Measurements from ENCODE around the gene BAHCC1. TPM values are rescaled to one million over a fixed set of nuclear protein-coding genes. Genes with fewer than 3 reads are reported as not detected.

BAHCC1 gene
- total and polyA plus RNA-seq, 2 of the 8 experiments (the other 6 are each of a cell fraction or from before 2014, with no cell fraction given) = 0.26 to 0.58 TPM

GRCh38 chr17:81459224-81459623 is 64.0 kb downstream of the BAHCC1 start:
- Histone ChIP-seq H3K36me3 (ENCODE audit: control insufficient read depth in 2 of 4, insufficient read depth in 4 of 4, low read length in 3 of 4) (no peaks in the 10 kb centered on the region), H2BK120ac (replicated peaks; ENCODE audit: low read depth, low read length) (no peak overlapping the region), H3K23me2 (ENCODE audit: low read depth, low read length) (no peaks in the 10 kb centered on the region), H2AK5ac (ENCODE audit: low read depth, low read length) (no peak overlapping the region), H4K8ac (ENCODE audit: extremely low read depth, insufficient read depth, low read length) (no peak overlapping the region; the same call in 1 of the 2 replicates), H3K4me3 (ENCODE audit: extremely low read depth in 1 of 4, insufficient read depth in 2 of 4, low read depth in 3 of 4, low read length in 4 of 4) (no peak overlapping the region), H4K20me1 (replicated peaks in 1 of 2; ENCODE audit: control insufficient read depth in 1 of 2, insufficient read depth in 2 of 2, low read length in 2 of 2) (no peaks in the 10 kb centered on the region), H3K9me3 (ENCODE audit: insufficient read depth in 2 of 2, low read depth in 1 of 2, low read length in 1 of 2) (no peaks in the 10 kb centered on the region), H3K4ac (replicated peaks; ENCODE audit: insufficient read length, low read depth, low read length) (no peak overlapping the region), H3K14ac (ENCODE audit: insufficient read length) (no peak overlapping the region), H3K79me1 (ENCODE audit: low read depth, low read length) (no peaks in the 10 kb centered on the region), H3K23ac (ENCODE audit: insufficient read length) (no peak overlapping the region), H3K18ac (ENCODE audit: extremely low read depth, low read length) (no peak overlapping the region), H3K27me3 (replicated peaks in 1 of 4; ENCODE audit: control insufficient read depth in 3 of 4, extremely low read depth in 1 of 4, insufficient read depth in 3 of 4, low read length in 3 of 4) (no peaks in the 10 kb centered on the region), H2BK12ac (ENCODE audit: low read depth, low read length) (no peak overlapping the region), H3K9ac (replicated peaks in 1 of 4; ENCODE audit: extremely low read depth in 1 of 4, low read depth in 3 of 4, low read length in 3 of 4) (no peak overlapping the region), H2BK20ac (ENCODE audit: low read length) (no peak overlapping the region), H3K4me2 (ENCODE audit: insufficient read depth in 1 of 2, low read depth in 2 of 2, low read length in 2 of 2) (no peak overlapping the region), H4K91ac (replicated peaks; ENCODE audit: insufficient read length, low read length) (no peak overlapping the region), H2AFZ (ENCODE audit: low read length) (no peak overlapping the region), H2BK5ac (ENCODE audit: low read depth, low read length) (no peak overlapping the region), H3K4me1 (replicated peaks in 1 of 4; ENCODE audit: control insufficient read depth in 3 of 4, insufficient read depth in 4 of 4, low read length in 3 of 4) (peaks cover 0 to 14% (median 8%) of the 10 kb centered on the region in 4 experiments; a peak in 6 of 7 replicates), H3K27ac (ENCODE audit: low read depth, low read length) (no peak overlapping the region), H4K5ac (ENCODE audit: insufficient read length, low read depth, low read length) (no peak overlapping the region), H3K56ac (replicated peaks; ENCODE audit: insufficient read length, low read depth, low read length) (no peak overlapping the region), H2BK15ac (ENCODE audit: low read length) (no peak overlapping the region), H3K79me2 (ENCODE audit: control insufficient read depth in 1 of 2, insufficient read depth in 2 of 2, low read length in 2 of 2) (no peaks in the 10 kb centered on the region)
- POLR2A ChIA-PET (ENCODE audit: partially characterized antibody) = interaction anchor here (0.8 to 1.4 kb wide), 2 partner anchors 51 to 53 kb away, joined by 3 to 4 read pairs; partner anchors contain the start of gene ACTG1
- WGBS, 2 experiments (ENCODE audit: extremely low coverage in 1 of 2, insufficient coverage in 1 of 2, insufficient read length in 1 of 2, insufficient replicate concordance in 2 of 2, low coverage in 1 of 2, low lambda C conversion rate in 2 of 2, missing lambda C conversion rate in 1 of 2) = 94% methylated on average over 17 of the region's 27 CpGs; no CpG with 5 or more reads in 1 of the 2 experiments
- FAIRE-seq = no peak
- no peak for DNase-seq (ENCODE audit: low read depth in 1 of 2, low spot score in 2 of 2)
- CTCF ChIA-PET (ENCODE audit: partially characterized antibody) = interaction anchor here (0.6 to 4.8 kb wide), 7 partner anchors 13 to 201 kb away, joined by 3 to 39 read pairs (median 4); partner anchors contain the start of gene SLC38A10
- no peak for TF ChIP-seq SP1 (IDR thresholded peaks at IDR 0.05; ENCODE audit: low read depth, low read length)
- no peak for TF ChIP-seq NANOG (IDR thresholded peaks at IDR 0.05; ENCODE audit: insufficient read depth, low read depth, low read length, poor library complexity, severe bottlenecking)
- TF ChIP-seq MAFK (IDR thresholded peaks at IDR 0.05; ENCODE audit: low read depth, low read length) = no peak
- TF ChIP-seq CEBPB (IDR thresholded peaks at IDR 0.05; ENCODE audit: low read depth, low read length) = no peak
- no peak for TF ChIP-seq BCL11A (IDR thresholded peaks at IDR 0.05; ENCODE audit: low read depth in 2 of 2, low read length in 2 of 2)
- TF ChIP-seq MAX (IDR thresholded peaks at IDR 0.05) = no peak

Data from H1 (cell line).